ENCODE results near the gene OR2T35.
"Not testable (repeated sequence)": the region's sequence is repeated elsewhere in the genome, so short reads cannot be mapped to it uniquely, and the experiment has no call there.

Gene OR2T35, protein sequence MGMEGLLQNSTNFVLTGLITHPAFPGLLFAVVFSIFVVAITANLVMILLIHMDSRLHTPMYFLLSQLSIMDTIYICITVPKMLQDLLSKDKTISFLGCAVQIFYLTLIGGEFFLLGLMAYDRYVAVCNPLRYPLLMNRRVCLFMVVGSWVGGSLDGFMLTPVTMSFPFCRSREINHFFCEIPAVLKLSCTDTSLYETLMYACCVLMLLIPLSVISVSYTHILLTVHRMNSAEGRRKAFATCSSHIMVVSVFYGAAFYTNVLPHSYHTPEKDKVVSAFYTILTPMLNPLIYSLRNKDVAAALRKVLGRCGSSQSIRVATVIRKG

DNA sequence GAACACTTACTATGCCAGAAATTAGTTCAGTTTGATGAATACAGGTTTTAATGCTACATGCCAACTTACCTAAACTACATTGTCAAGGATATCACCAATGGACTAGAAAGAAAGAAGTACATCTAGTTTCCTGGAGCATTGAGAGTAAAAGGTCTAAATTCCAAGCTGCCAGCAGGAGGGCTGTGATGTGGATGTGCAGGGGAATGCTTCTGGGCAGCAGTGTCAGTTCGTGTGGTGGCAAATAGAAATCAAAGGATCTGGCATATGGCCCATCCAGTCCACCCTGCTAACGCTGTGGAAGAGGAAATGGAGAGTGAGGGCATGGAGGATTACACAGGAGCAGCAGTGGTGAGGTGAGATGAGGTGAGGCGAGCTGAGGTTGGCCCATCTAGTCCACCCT lies at the start of gene OR2T35:
OR2T35 (minus strand) TSS at position 101 of the 400 bp plus-strand sequence. CDS start 6,020 bp downstream, outside the sequence.
- DNase-seq, result not testable (repeated sequence)

- DNase-seq, result no peak
Measured at GRCh38 chr1:248691567-248692155, 46.6 kb upstream of the OR2T35 start.

GRCh38 chr1:248688527-248689298 lies 43.6 kb upstream of the OR2T35 start:
- no peak for DNase-seq

GRCh38 chr1:248686815-248687214 lies 41.7 kb upstream of the OR2T35 start:
- no peak for DNase-seq

DNA sequence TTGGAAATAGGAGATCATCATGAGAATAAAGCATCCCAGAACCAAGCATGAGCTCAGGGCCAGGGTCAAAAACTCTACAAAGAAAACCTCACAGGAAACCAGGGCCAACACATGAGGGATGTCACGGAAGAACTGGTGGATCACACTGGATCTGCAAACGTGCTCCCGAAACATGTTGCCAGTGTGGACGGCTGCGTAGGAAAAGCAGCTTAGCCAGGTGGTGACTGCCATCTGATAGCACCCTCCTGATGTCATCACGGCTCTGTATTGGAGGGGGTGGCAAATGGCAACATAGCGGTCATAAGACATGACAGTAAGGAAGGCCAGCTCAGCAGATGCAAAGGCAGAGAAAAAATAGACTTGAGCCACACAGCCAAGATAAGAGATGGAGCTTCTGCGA lies 36.6 kb upstream of the OR2T35 start:
- no peak for DNase-seq

DNA sequence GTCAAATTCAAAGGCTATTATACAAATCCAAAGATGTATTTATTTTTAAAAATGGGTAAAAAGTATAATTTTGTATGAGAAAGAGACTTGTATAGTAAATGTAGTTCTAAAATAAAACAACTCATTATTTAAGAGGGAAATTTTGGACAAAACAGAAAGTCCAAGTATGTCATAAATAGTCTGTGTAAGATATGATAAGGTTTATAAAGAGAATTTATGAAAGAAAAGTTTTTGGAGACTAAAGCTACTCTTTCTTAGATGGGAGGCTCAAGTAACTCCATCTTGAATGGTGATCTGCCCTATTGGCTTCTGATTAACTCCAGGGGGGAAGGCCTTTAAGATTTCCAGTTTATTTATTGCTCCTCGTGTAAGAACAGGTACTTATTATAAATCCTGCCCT lies 24.9 kb upstream of the OR2T35 start:
- no peak for DNase-seq

DNA sequence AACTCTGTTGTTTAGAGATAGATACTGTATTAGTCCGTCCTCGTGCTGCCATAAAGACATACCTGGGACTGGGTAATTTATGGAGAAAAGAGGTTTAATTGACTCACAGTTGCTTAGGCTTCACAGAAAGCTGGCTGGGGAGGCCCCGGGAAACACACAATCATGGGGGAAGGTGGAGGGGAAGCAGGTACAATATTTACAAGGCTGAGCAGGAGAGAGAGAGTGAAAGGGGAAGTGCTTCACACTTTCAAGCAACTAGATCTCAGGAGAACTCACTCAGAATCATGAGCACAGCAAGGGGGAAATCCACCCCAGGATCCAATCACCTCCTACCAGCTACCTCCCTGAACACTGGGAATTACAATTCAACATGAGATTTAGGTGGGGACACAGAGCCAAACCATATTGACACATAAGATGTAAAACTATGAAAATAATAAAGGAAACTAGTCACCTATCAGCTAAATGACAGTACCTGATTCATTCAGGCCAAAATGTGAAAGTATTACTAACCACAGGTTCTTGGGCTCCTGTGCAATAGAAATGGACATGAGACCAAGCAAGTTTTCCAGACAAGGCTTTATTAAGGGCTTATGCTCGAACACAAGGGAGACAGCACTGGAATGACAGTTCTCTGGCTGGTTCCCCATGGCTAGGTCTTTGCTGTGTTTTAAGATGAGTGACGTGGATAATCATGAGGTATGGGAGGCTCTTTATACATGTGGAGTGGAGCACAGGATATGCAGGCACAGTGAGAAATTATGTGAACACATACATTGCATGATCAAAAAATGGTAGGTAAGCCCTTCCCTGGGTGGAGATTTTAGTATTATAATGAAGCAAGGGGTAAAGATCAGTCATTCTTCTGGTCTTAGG lies 18.6 kb upstream of the OR2T35 start:
- not testable (repeated sequence) for DNase-seq

GRCh38 chr1:248656797-248657196 lies 11.7 kb upstream of the OR2T35 start:
- not testable (repeated sequence) for DNase-seq

GRCh38 chr1:248655354-248655753 lies 10.3 kb upstream of the OR2T35 start, which contains the start of gene OR2T27:
TSS of gene OR2T27 (minus strand) at chr1:248655528. CDS start at chr1:248650884, 4,644 bp downstream.
- DNase-seq, result not testable (repeated sequence)

- DNase-seq, result not testable (repeated sequence)
Measured at GRCh38 chr1:248648770-248649536, 3.9 kb upstream of the OR2T35 start.

DNA sequence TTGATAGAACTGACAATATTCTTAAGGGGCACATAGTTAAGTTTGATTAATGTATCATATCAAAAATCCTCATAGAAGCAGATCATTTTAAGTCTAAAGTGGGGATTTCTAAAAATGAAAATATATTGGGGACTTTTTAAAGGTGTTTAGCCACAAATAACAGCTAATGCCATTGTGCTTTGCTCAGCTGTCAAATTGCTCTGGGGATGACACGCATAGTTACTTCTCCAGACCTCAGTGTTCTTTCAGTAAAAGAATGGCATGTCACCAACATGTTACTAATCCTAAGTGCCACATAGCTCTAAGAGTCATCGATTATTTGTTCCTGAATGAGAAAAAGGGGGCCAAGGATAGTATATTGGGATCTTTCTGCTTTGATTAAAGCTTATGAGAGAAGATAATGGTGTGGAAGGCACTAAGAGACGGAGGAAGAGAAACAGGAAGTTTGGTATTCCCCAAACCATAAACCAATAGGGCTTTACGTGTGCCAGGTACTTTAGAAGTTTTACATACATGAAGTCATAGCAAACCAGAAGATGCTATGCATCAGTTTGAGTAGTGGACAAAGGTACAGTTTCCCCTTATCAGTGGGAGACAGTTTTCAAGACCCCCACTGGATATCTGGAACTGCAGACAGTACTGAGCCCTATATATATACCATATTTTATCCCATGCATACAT lies 2.0 kb downstream of the OR2T35 start:
- not testable (repeated sequence) for DNase-seq

DNA sequence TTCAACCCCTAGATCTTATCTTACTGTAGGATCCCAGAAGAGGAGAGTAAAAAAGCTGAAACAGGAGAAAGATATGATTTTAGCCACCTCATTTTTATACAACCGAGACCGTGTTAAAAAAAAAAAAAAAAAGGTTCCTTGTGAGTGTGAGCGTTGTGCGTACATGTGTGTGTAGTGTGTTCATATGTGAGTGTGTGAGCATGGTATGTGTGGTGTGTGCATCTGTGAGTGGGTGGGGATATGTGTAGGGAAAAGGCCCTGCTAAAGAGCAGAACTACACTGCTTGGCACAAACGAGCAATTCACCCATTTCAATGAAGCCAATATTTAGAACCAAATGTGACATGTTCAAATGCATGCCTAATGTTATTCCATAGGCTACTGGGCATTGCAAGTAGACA lies 3.5 kb downstream of the OR2T35 start:
- DNase-seq, result not testable (repeated sequence)

DNA sequence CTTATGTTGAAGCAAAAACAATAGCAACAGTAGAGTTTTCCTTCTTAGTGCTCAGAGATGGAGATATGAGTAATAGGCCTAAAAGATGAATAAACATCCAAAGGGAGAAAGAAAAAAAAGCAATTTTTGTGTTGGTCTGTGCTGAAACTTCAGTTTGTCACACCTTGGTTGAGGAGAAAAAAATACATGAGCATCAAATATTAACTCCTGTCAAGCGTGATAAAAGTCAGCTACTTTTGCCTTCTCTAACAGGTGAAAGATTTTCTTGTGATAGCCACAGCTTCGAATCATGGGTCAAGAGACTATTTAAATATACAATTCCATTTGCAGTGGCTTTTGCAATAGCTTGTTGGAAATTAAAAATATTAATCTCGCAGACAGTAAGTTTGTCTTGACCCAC lies 4.2 kb downstream of the OR2T35 start:
- DNase-seq, result not testable (repeated sequence)

DNA sequence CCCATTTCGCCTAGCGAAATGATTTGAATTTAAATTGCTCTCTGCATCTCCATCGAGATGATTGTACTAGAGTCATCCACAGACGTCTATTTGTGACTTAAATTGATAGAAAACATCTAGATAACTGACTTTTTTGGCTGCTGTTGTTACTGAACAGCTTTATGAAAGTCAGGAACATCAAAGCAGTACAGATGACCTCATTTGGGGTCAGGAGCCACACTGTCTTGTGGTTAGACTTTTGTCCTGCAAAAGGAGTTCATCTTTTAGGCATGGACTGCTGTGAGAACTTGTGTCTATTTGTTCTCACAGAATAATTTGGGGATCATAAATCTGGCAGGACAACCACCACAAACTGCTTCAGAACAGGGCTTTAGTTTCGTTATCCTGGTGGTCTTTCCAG lies 5.4 kb downstream of the OR2T35 start:
- DNase-seq, result not testable (repeated sequence)

DNA sequence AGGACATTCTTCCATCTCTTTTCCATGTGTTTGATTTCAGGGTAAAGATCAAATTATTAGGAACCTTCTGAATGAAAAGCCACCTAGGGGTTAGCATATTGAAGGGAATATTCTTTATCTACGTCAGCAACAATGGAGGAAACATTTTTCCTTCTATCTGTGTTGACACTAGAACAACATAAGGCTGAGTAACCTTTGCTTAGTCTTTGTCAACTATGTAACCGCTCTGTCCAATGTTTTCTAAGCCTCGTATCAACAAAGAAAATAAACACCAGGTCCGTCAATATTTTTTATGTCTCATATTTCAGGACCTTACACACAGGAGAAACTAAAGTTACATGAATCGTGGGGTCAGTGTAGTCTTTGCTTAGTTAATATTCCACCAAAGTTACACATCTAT lies 8.5 kb downstream of the OR2T35 start:
- DNase-seq, result not testable (repeated sequence)

DNA sequence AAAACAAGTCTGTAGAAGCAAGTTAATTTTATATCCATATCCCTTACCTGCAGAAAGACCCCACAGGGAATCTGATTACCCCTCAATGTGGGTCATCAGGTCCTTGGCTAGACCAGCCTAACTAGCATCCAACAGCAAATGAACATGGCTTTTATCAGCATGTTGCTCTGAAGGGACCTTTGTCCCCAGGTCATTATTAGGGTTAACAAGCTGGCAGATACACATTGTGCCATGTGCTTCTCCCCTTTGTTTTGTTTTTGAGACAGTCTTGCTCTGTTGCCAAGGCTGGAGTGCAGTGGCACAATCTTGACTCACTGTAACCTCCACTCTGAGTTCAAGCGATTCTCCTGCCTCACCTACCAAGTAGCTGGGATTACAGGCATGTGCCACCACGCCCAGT lies 10.1 kb downstream of the OR2T35 start, which contains the start of gene OR2T11:
OR2T11 (minus strand) TSS at position 101 of the 400 bp plus-strand sequence. CDS start 7,963 bp downstream, outside the sequence.
- not testable (repeated sequence) for DNase-seq

- no peak for DNase-seq
Measured at GRCh38 chr1:248631354-248632008, 13.6 kb downstream of the OR2T35 start.

DNA sequence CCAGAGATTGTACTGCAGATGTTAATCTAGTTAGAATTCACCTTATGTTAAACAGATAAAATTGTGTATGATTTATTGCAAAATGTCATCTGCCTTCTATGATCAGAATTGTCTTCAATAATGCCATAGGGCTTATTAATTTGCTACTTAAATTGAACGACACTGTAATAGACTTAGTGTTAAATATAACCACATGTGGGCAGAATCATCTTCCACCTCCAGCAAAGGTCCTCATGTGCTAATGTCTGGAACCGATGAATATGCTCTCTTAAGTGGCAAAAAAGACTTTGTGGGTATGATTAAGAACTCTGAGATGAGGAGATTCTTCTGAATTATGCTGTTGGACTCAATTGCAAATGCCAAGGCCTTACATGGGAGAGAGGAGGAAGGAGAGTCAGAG lies 14.5 kb downstream of the OR2T35 start:
- no peak for DNase-seq

DNA sequence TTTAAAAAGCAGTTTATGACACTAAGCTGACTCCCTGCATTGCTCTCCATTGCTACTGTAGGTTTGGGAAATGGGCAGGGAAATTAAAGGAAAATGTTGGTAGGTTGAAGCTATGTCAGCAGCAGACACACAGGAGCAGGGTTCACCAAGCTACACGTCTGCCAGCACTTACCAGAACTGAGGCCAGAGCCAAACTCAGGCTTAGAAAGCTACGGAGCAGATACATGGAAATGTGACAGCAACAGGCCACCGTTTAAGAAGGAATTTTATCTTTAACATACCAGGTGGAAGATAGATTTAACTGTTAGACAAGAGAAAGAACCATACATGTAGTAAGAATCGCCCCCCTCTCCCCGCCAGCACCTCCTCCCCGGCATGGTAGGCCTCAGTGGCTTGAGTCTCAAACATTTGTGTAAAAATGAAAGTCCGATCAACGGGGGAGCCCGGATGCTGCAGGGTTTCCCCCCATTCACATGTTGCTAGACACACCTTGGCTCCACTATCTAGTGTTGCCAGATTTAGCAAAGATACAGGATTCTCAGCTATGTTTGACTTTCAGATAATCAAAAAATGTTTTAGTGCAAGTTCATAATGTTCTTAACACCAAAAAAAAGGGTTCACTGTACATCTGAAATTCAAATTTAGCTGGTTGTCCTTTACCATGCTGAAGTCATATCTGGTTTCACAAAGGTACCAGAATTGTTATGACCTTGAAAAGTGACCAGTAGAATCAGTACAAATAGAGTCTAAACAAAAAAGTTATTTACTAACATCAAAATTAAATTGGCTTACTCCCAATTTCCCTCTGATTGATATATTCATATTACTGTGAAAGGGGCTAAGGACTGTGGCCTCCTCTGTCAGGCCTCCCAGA lies 16.9 kb downstream of the OR2T35 start:
- DNase-seq, result no peak

Measured in stimulated activated CD4-positive, alpha-beta T cell treated with anti-CD3 and anti-CD28 coated beads, Interleukin-4, amount 100 ng/mL, for 4 hours (primary cell).